HG02840 (cell line): ENCODE results near the gene KLHDC3.

Experiments
- ATAC-seq: cut with Tn5 transposase; IDR thresholded peaks from one replicate; pipeline ENCODE4 v1.9.1; 2021; ENCODE audit warnings: mild to moderate bottlenecking, moderate library complexity, moderate number of reproducible peaks; ENCODE audit not compliant: unreplicated experiment, low FRiP score

The KLHDC3 gene

GRCh38 chr6:43052842-43053544 is 38.9 kb downstream of the KLHDC3 start:
- peak; percentile 17 for ATAC-seq

- peak; percentile 71 for ATAC-seq
These were observed 39.6 kb downstream of the KLHDC3 start, which contains the start of gene CUL7 for GRCh38 chr6:43053545-43054205. Gene CUL7, minus strand, starts transcription at chr6:43053851. Its CDS starts 1,063 bp downstream, at chr6:43052788.

- ATAC-seq, result no peak
These were observed 40.3 kb downstream of the KLHDC3 start for GRCh38 chr6:43054206-43054943.

GRCh38 chr6:43055966-43056365 is 41.9 kb downstream of the KLHDC3 start:
- ATAC-seq, result no peak

GRCh38 chr6:43058531-43058930 is 44.5 kb downstream of the KLHDC3 start:
- ATAC-seq, result no peak

- peak; percentile 88 for ATAC-seq
These were observed 45.4 kb downstream of the KLHDC3 start, which contains the start of the genes KLC4 and MRPL2 for GRCh38 chr6:43059168-43060033. Gene KLC4, plus strand, starts transcription at chr6:43059631. Its CDS starts 1,705 bp downstream, at chr6:43061336. Gene MRPL2, minus strand, starts transcription at chr6:43059434. Its CDS starts 53 bp downstream, at chr6:43059381.

- no peak for ATAC-seq
These were observed 46.1 kb downstream of the KLHDC3 start for GRCh38 chr6:43060034-43060754.

GRCh38 chr6:43060755-43061633 is 46.9 kb downstream of the KLHDC3 start:
- ATAC-seq, result no peak

GRCh38 chr6:43061861-43062260 is 47.8 kb downstream of the KLHDC3 start:
- no peak for ATAC-seq

GRCh38 chr6:43062818-43063217 is 48.8 kb downstream of the KLHDC3 start:
- ATAC-seq, result no peak

- no peak for ATAC-seq
These were observed 56.1 kb downstream of the KLHDC3 start for GRCh38 chr6:43070028-43070632.
